K562 (cell line): ENCODE data around the gene BCL7B. TPM values are rescaled to one million over a fixed set of nuclear protein-coding genes. Genes with fewer than 3 reads are reported as not detected.

ENCODE experiments used
- EP300 ChIP-seq: IDR thresholded peaks from 2 replicates; pipeline ENCODE4 v1.6.1; 2012; ENCODE audit warnings: low read length, improper control_type of control experiment
- GATA2 ChIP-seq: sonication (generic); formaldehyde crosslinking; IDR thresholded peaks from 2 replicates; pipeline ENCODE4 v1.4.0; 2020; ENCODE audit warnings: mild to moderate bottlenecking, missing genetic modification reagents
- HCFC1 ChIP-seq: IDR thresholded peaks from 2 replicates; pipeline ENCODE4 v1.6.1; 2012; ENCODE audit warnings: low read depth, low read length, improper control_type of control experiment
- HDAC2 ChIP-seq: fragments of 450-650 bp; IDR thresholded peaks from 2 replicates; pipeline ENCODE4 v1.6.1; 2016; ENCODE audit warnings: mild to moderate bottlenecking
- MCM3 ChIP-seq: fragments of 450-650 bp; IDR thresholded peaks from 2 replicates; pipeline ENCODE4 v1.6.1; 2016
- MTA1 ChIP-seq: fragments of 450-650 bp; IDR thresholded peaks from 2 replicates; pipeline ENCODE4 v1.6.1; 2017; ENCODE audit warnings: borderline replicate concordance
- NFIX ChIP-seq: fragments of 250-450 bp; sonication (Bioruptor Pico); IDR thresholded peaks from 2 replicates; pipeline ENCODE4 v1.4.0; 2020; ENCODE audit warnings: low read depth, mild to moderate bottlenecking, moderate library complexity
- PCBP2 ChIP-seq: fragments of 200-400 bp; formaldehyde crosslinking; IDR thresholded peaks from 2 replicates; pipeline ENCODE4 v1.6.1; 2018; ENCODE audit warnings: low read length, low read depth, mild to moderate bottlenecking, moderate library complexity; ENCODE audit not compliant: poor library complexity, severe bottlenecking
- PHB ChIP-seq: fragments of 250-450 bp; sonication (Bioruptor Pico); IDR thresholded peaks from 2 replicates; pipeline ENCODE4 v1.5.0; 2021
- POLR2A ChIP-seq: fragments of 450-650 bp; conservative IDR thresholded peaks from 2 replicates; pipeline ENCODE4 v1.6.1; 2016
- POLR2B ChIP-seq: fragments of 450-650 bp; IDR thresholded peaks from 2 replicates; pipeline ENCODE4 v1.6.1; 2018; ENCODE audit warnings: low read depth; ENCODE audit not compliant: partially characterized antibody
- RBFOX2 ChIP-seq: fragments of 200-400 bp; formaldehyde crosslinking; IDR thresholded peaks from 2 replicates; pipeline ENCODE4 v1.6.1; 2017; ENCODE audit warnings: low read depth, mild to moderate bottlenecking, low read length, moderate library complexity
- TEAD4 ChIP-seq, 2 experiments: sonication (generic) in 1 of 2; formaldehyde crosslinking in 1 of 2; IDR thresholded peaks; 2 replicates each; pipeline versions ENCODE4 v1.6.1 to v1.8.0; 2012 to 2022; ENCODE audit warnings: borderline replicate concordance in 1 of 2, inconsistent platforms in 1 of 2, low read length in 1 of 2, mild to moderate bottlenecking in 1 of 2, missing genetic modification reagents in 1 of 2
- THRAP3 ChIP-seq: fragments of 450-650 bp; IDR thresholded peaks from 2 replicates; pipeline ENCODE4 v1.6.1; 2016; ENCODE audit warnings: mild to moderate bottlenecking, inconsistent platforms, borderline replicate concordance
- ZNF224 ChIP-seq: sonication (generic); formaldehyde crosslinking; IDR thresholded peaks from 2 replicates; pipeline ENCODE4 v1.8.0; 2022; ENCODE audit warnings: mild to moderate bottlenecking, missing genetic modification reagents
- ZNF445 ChIP-seq: fragments of 250-450 bp; sonication (Bioruptor Pico); IDR thresholded peaks from 2 replicates; pipeline ENCODE4 v1.4.0; 2020; ENCODE audit warnings: low read depth, mild to moderate bottlenecking, moderate library complexity
- ZNF778 ChIP-seq: fragments of 450-650 bp; formaldehyde crosslinking; IDR thresholded peaks from 2 replicates; pipeline ENCODE4 v1.4.0; 2020; ENCODE audit warnings: mild to moderate bottlenecking, moderate library complexity
- polyA plus RNA-seq, 8 experiments: library from polyadenylated mRNA; depleted of rRNA in 4 of 8; stranded (reverse) in 5 of 8; unstranded in 3 of 8; fragments of >200 nt; fragmentation: Nextera tagmentation in 2 of 8; fragmentation: Illumina TruSeq in 1 of 8; extraction: Ambion mirVana in 2 of 8; extraction: Trizol in 1 of 8; gene quantifications; 2 replicates each; pipeline versions ENCODE4 v1.2.1 to v1.2.3, GENCODE V29; 2011 to 2014; ENCODE audit warnings: inconsistent platforms in 1 of 8, missing spikeins in 1 of 8
- total RNA-seq, 7 experiments: library from RNA; depleted of rRNA in 6 of 7; stranded (reverse); fragments of >200 nt in 6 of 7; fragmentation: Illumina TruSeq in 2 of 7; extraction: Trizol in 2 of 7; gene quantifications; 2 replicates each; pipeline versions ENCODE4 v1.2.1 to v1.2.3, GENCODE V29; 2011 to 2021; ENCODE audit warnings: low replicate concordance in 1 of 7
- TF ChIP-seq, protein P1 (sequence below): fragments of 450-650 bp; conservative IDR thresholded peaks from 2 replicates; pipeline ENCODE4 v1.6.1; 2016; ENCODE audit warnings: missing genetic modification characterization, low read depth, mild to moderate bottlenecking, control low read depth, missing compliant biosample characterization
- TF ChIP-seq, protein P2 (sequence below): fragments of 250-450 bp; sonication (Bioruptor Pico); IDR thresholded peaks from 2 replicates; pipeline ENCODE4 v1.4.0; 2020
- TF ChIP-seq, protein P3 (sequence below), 3 experiments: fragments of 200-800 bp in 1 of 3; fragments of 250-450 bp in 1 of 3; fragments of 450-650 bp in 1 of 3; sonication (Bioruptor Pico) in 1 of 3; sonication (Bioruptor generic) in 1 of 3; formaldehyde crosslinking in 1 of 3; IDR thresholded peaks; 2 replicates each; pipeline versions ENCODE4 v1.6.1 to v1.8.0; 2016 to 2022; ENCODE audit warnings: mild to moderate bottlenecking in 2 of 3, missing genetic modification characterization in 2 of 3, missing compliant biosample characterization in 1 of 3, moderate library complexity in 1 of 3
- TF ChIP-seq, protein P4 (sequence below): sonication (generic); formaldehyde crosslinking; IDR thresholded peaks from 2 replicates; pipeline ENCODE4 v1.8.0; 2022; ENCODE audit warnings: missing genetic modification reagents, mild to moderate bottlenecking, moderate library complexity, borderline replicate concordance

BCL7B gene
- total and polyA plus RNA-seq, 9 of the 15 experiments (the other 6 are each of a cell fraction or from before 2014, with no cell fraction given) = 10.0 to 73.2 (median 32.9) TPM

DNA sequence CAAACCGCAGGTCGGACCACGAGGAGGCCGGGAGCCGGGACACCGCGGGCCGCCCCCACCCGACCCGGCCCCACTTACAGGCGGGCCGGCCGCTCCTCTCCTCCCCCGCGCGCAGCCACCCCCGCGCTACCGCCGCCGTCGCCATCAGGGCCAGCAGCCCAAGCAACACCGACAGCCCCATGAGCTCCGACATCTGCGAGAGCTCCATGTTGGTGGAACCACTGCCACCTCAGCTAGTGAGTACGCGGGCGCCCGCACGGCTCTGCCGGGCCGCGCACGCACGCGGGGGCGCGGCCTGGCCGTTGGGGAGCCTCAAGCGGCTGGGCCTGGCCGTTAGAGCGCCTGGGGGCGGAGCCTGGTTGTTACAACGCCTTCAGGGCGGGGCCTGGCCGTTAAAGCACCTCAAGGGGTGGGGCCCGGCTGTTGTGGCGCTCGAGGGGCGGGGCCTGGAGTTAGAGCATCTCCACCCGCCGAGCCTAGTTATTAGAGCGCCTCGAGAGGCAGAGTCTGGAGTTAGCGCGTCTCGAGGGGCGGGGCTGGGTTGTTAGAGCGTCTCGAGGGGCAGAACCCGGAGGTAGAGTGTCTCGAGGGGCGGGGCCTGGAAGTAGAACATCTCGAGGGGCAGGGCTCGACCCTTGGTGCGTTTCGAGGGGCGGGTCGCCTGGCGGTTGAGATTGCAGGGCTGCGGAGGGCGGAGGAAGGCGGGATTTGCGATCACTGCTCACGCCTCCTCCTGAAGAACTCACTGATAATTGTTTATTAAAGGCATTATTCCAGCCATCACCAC lies 21.0 kb upstream of the BCL7B start, which contains the start of gene TBL2 (continued):
- TF ChIP-seq PCBP2 (no peak), GATA2 (CRISPR knock-in tag) (no peak), MCM3 (no peak), NFIX (CRISPR knock-in tag) (no peak), PHB (CRISPR knock-in tag) (no peak), ZNF778 (CRISPR knock-in tag) (no peak), POLR2B (peak; percentile 74), HDAC2 (0 out of 2 replicates have a peak, but pooled peaks have one; percentile 30), THRAP3 (no peak), RBFOX2 (peak; percentile 98), TEAD4 (IDR thresholded peaks at IDR 0.05; ENCODE audit: low read length) (peak; percentile 50; the same call in 1 of the 2 replicates), TEAD4 (CRISPR knock-in tag; IDR thresholded peaks at IDR 0.05; ENCODE audit: borderline replicate concordance) (no peak), ZNF224 (CRISPR knock-in tag) (no peak), ZNF445 (CRISPR knock-in tag) (no peak), HCFC1 (peak; percentile 36; the same call in 1 of the 2 replicates), MTA1 (no peak), EP300 (peak; percentile 72), POLR2A (peak; percentile 96)
- TF ChIP-seq, protein P1, sequence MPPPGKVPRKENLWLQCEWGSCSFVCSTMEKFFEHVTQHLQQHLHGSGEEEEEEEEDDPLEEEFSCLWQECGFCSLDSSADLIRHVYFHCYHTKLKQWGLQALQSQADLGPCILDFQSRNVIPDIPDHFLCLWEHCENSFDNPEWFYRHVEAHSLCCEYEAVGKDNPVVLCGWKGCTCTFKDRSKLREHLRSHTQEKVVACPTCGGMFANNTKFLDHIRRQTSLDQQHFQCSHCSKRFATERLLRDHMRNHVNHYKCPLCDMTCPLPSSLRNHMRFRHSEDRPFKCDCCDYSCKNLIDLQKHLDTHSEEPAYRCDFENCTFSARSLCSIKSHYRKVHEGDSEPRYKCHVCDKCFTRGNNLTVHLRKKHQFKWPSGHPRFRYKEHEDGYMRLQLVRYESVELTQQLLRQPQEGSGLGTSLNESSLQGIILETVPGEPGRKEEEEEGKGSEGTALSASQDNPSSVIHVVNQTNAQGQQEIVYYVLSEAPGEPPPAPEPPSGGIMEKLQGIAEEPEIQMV (tag) = no peak
- TF ChIP-seq, protein P2, sequence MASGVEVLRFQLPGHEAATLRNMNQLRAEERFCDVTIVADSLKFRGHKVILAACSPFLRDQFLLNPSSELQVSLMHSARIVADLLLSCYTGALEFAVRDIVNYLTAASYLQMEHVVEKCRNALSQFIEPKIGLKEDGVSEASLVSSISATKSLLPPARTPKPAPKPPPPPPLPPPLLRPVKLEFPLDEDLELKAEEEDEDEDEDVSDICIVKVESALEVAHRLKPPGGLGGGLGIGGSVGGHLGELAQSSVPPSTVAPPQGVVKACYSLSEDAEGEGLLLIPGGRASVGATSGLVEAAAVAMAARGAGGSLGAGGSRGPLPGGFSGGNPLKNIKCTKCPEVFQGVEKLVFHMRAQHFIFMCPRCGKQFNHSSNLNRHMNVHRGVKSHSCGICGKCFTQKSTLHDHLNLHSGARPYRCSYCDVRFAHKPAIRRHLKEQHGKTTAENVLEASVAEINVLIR (CRISPR knock-in tag) = no peak
- TF ChIP-seq, protein P3, sequence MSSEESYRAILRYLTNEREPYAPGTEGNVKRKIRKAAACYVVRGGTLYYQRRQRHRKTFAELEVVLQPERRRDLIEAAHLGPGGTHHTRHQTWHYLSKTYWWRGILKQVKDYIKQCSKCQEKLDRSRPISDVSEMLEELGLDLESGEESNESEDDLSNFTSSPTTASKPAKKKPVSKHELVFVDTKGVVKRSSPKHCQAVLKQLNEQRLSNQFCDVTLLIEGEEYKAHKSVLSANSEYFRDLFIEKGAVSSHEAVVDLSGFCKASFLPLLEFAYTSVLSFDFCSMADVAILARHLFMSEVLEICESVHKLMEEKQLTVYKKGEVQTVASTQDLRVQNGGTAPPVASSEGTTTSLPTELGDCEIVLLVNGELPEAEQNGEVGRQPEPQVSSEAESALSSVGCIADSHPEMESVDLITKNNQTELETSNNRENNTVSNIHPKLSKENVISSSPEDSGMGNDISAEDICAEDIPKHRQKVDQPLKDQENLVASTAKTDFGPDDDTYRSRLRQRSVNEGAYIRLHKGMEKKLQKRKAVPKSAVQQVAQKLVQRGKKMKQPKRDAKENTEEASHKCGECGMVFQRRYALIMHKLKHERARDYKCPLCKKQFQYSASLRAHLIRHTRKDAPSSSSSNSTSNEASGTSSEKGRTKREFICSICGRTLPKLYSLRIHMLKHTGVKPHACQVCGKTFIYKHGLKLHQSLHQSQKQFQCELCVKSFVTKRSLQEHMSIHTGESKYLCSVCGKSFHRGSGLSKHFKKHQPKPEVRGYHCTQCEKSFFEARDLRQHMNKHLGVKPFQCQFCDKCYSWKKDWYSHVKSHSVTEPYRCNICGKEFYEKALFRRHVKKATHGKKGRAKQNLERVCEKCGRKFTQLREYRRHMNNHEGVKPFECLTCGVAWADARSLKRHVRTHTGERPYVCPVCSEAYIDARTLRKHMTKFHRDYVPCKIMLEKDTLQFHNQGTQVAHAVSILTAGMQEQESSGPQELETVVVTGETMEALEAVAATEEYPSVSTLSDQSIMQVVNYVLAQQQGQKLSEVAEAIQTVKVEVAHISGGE (CRISPR knock-in tag; IDR thresholded peaks at IDR 0.05) = peak in 1 of 3 experiments; percentile 61; a peak in 1 of 6 replicates
- TF ChIP-seq, protein P4, sequence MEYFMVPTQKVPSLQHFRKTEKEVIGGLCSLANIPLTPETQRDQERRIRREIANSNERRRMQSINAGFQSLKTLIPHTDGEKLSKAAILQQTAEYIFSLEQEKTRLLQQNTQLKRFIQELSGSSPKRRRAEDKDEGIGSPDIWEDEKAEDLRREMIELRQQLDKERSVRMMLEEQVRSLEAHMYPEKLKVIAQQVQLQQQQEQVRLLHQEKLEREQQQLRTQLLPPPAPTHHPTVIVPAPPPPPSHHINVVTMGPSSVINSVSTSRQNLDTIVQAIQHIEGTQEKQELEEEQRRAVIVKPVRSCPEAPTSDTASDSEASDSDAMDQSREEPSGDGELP (CRISPR knock-in tag) = peak; percentile 48; the same call in 1 of the 2 replicates
